Muscle of arm (tissue), 12 donors: Measurements from ENCODE around the gene CRYBB1. TPM values are rescaled to one million over a fixed set of nuclear protein-coding genes. Genes with fewer than 3 reads are reported as not detected.
A peak's percentile ranks its signal among the peaks of the same experiment; 100 is the strongest.
"Not testable (repeated sequence)": the region's sequence is repeated elsewhere in the genome, so short reads cannot be mapped to it uniquely, and the experiment has no call there.

ENCODE experiments used
- DNase-seq: peaks from one replicate; pipeline ENCODE4 v3.0.0-alpha.2; 2013
- polyA plus RNA-seq, 12 donors: library from polyadenylated mRNA; unstranded; fragments of 120-200 nt; gene quantifications; one replicate each; pipeline ENCODE4 v1.2.1, GENCODE V29; 2013; ENCODE audit not compliant: insufficient read length in 12 of 12

CRYBB1 gene
- polyA plus RNA-seq, 12 donors, result 0.71 to 2.2 (median 1.1) TPM; not detected in 2

DNA sequence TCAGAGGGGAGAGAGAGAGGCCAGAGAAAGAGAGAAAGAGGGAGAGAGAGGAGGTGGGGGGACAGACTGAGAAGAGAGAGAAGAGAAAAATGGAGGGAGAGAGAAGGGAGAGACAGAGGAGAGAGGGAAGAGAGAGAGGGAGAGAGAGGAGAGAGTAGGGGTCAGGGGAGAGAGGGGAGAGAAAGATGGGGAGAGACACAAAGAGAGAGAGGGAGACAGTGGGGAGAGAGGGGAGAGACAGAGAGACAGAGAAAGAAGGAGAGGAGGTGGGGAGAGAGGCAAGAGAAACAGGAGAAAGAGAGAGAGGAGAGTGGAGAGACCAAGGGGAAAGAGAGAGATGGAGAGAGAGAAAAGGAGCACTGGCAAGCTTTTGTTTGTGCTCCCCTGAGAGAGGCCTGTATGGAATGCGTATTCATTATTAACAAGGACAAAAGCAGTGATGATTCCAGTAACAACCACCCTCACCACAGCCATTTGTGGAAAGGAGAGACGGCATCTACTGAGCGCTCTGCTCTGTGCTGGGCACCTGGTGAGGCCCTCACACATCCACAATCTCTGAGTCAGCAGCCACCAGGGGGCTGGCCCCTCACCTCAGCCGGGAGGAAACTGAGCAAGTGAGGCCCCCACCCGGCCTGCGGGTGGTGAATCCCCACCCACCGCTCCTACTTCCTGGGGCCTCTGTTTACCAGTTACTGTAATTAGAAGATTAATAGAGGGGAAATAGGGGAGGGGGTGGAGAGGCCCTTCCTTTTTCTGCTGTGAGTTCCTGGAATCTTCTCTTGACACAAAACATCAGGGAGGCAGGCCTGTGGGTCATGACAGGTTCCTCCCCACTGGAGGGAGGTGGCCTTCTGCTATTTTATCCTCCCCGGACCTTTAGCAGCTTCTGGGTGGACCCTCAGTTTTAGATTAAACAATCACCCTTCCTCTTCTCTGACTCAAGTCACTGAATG is 24.9 kb upstream of the CRYBB1 start:
- no peak for DNase-seq

DNA sequence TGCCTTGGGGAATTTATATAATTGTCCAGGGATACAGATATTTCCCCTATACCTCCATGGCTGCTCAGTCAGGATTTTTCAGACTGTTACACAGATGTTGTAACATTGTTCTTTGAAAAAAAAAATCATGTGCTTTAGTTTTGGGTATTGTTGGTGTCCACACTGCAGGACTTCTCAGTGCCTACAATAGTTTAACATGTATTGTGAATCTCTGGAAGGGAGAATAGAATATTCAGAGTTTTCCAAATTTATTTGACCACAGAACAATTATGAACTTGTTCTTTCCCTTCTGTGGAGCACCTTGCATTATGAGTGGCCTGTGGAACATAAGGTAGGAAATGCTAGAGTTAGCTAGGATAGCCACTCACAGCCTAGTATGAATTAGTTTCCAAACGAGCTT is 18.5 kb upstream of the CRYBB1 start:
- DNase-seq, result no peak

DNA sequence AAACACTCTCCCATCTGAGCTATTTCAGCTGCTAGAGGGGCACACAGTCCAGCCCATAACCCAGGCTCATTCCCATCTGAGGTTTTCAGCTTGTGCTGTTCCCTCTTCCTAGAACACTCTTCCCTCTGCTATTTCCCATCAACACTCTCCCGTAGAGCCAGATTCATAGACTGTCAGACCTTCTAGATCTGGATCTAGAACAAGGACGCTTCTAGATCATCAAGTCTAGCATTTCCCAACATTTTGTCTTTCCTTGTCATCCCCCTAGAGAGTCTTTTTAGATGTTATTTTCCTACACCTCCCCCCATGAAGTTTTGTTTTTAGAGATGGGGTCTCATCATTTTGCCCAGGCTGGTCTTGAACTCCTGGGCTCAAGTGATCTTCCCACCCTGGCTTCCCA is 17.3 kb upstream of the CRYBB1 start:
- DNase-seq, result no peak

DNA sequence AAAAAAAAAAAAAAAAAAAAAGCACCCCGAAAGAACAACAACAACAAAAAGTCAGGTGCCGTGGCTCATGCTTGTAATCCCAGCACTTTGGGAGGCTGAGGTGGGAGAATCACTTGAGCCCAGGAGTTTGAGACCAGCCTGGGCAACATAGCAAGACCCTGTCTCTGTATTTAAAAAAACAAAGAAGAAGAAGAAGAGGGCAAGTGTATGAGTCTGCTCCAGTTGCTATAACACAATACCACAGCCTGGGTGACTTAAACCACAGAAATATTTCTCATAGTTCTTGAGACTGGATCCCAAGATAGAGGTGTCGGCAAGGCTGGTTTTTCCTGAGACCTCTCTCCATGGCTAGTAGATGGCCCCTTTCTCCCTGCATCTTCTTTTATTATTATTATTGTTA is 16.4 kb upstream of the CRYBB1 start:
- no peak for DNase-seq

DNA sequence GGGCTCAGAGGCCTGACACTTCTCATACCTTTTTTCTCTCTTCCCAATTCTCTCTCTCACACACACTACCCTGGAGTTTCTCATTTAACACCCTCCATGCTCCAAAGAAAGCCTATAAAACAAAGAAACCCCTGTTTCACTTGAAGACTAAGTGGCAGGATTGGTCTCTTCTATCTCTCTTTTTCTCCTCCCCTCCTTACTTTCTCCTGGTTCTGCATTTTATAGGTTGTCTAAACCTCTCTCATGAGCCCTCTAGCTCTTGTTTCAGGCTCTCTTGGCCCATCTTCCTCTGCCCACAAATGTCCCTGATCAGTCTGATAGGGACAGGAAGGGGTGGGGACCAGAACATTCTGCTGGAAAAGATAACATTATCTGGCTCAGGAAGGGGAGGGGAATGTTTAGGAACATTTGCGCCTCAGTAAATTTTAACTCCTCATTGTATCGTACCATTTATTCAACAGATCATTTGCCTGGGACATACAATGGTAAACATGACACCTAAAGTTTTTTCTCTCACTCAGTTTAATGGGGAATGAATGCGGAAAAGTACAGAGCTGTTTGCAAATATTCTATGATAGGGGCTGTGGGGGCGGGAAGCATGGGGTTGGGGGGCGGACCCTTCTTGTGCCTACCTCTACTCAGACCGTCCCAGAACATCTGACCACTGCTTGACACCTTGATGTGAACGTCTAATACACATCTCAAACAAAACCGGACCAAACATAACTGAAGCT is 14.8 kb upstream of the CRYBB1 start:
- no peak for DNase-seq

DNA sequence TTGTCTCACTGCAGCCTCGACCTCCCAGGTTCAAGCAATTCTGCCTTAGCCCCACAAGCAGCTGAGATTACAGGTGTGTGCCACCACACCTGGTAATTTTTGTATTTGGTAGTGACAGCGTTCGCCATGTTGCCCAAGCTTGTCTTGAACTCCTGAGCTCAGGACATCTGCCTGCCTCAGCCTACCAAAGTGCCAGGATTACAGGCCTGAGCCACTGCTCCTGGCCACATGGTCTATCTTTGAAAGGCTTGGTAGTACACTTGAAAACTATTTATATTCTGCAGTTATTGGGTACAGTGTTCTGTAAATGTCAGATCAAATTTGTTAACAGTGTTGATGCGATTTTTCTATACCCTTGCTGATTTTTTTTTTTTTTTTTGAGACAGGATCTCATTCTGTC is 13.5 kb upstream of the CRYBB1 start:
- no peak for DNase-seq

DNA sequence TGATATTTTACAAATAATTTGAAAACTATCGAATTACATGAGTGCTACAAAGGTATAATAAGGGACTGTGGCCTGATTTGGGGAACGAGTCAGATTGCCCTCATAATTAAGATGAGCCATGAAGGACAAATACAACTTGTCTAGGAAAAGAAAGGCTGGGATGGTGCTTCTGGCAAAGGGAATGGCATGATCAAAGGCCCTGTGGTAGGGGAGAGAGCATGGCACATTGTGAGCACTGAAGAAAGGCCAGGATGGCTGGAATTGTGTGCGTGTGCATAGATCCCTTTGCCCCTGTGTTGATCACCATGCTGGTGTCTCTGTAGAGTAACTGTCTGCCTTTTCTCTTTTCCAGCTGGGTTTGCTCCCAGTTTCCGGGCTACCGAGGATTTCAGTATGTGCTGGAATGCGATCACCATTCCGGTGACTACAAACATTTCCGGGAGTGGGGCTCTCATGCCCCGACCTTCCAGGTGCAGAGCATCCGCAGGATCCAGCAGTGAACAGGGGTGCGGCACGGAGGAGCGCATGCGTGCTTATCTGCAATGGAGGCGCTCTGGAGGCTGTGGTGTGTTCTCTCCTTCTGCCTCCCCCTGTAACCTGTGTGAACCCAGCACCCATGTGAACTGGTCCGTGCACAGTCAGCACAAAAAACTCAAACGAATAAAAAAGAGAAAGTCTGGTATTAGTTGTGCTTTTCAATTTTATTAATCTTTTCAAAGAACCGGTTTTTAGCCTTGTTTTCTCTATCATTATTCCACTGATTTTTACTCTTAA is 12.3 kb upstream of the CRYBB1 start:
- DNase-seq, result no peak

DNA sequence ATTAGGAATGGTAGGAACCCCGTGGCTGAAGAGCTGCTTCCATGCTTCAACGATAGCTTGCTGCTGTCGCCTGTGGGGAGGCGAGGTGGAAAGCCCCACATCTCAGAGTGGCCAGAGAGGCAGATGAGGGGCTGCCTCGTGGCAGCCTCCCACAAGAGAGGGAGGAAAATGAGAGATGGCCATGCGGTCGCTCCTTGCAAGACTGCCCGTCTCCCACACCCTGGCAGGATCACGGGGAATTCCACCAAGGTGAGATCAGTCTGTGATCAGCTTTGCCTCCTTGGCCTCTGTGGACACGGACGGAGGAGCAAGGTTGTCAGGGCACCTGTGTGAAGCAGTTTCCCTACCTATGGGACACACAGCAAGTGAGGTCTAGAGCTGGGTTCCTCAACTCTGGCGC is 7.0 kb upstream of the CRYBB1 start:
- DNase-seq, result no peak

DNA sequence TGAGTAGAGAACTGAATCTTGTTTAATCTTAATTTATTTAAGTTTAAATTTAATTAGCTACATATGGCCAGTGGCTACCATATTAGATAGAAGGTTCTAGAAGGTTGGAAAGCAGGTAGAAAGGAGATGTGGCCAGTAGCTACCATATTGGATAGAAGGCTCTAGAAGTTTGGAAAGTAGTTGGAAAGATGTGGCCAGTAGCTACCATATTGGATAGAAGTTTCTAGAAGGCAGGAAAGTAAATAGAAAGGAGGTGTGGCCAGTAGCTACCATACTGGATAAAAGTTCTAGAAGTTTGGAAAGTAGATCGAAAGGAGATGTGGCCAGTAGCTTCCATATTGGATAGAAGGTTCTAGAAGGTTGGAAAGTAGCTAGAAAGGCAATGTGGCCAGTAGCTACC is 6.2 kb upstream of the CRYBB1 start:
- no peak for DNase-seq

DNA sequence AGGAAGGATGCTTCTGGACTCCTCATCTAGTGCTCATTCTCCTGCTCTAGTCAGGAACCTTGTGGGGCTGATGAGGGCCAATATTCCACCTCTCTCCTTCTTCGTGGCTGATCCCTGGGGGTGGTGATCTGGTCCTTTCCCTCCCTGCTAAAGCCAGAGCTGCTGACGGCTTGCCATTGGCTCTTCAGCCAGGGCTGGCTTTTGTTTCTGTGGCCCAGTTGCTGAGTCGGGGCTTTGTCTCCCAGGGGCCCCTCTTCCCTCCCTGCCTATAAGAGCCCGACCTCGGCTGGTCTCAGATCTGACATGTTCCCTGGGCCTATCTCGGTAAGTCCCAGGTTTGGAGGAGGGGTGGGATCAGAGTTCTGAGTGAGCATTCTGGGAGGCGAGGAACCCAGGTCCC is 3.8 kb upstream of the CRYBB1 start, which contains the start of gene CRYBA4:
Gene CRYBA4 (plus strand): TSS at position 301 of the 400 bp plus-strand sequence. CDS start 634 bp downstream, outside the sequence.
- DNase-seq, result no peak

DNA sequence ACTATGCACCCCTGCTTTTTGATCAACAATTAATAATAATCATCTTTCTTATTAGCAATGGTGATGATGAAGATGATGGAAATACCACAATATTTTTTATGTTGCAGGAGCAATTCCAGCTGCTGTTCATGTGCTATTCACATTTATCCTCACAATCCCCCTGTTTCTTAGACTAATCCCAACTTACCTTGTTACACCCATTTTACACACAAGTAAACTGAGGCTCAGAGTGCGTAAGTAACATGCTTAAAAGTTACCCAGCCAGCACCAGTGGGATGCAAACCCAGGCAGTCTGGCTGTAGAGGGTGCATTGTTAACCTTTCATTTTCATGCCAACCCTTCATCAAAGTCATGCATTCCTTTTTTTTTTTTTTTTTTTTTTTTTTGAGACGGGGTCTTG is 2.4 kb upstream of the CRYBB1 start:
- no peak for DNase-seq

DNA sequence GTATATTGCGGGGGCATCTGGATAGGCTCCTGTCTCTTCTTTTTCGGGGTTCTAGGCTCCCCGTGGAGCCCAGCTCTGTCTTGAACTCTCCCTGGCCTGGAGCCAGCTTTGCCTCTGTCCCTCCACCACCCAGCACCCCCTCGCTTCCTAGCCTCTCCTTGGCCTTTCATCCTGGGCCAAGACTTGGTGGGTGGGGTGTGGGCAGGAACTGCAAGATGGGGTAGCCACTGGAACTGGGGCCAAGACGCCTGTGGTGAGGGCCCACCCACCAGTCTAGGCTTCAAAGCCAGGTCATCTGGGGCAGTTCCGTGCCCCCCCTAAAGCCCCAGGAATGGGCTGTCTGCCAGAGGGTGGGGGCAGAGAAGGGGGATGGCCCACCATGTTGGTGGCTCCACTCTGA is 1.7 kb upstream of the CRYBB1 start:
- no peak for DNase-seq

DNA sequence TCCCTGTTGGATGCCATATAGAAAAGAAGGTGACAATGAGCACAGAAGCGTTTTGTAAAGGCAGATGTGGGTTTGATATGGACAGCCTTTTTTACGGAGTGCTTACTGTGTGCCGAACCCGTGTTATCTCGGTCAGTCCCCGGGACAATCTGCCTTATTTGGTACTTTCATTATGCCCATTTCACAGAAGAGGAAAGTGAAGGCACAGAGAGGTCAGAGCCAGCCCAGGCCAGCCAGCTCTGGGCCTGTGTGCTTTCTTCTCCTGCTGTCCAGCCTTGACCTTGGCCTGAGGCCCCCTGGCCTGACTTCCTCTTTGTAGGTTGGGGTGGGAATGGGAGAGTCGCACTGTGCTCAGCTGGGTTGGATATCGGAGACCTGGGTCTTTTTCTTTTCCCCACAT is 628 bp upstream of the CRYBB1 start:
- DNase-seq, result no peak

DNA sequence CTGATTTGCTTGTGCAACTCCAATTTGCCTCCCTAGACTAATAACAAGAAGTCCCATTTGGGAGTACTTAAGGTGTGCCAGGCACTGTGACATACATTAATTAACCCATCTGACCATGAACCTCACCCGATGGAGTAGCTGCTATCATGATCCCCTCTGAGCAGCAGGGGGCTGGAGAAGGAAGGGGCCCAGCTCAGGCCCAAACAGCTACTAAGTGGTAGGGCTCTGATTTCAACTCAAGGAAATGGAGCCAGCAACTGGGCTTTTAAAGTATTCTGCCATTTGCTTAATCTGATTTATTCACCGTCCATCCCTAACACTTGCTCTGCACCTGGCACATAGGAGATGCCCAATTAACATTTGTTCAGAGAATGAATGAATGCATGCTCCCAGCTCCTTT is 1.2 kb downstream of the CRYBB1 start:
- DNase-seq, result no peak

DNA sequence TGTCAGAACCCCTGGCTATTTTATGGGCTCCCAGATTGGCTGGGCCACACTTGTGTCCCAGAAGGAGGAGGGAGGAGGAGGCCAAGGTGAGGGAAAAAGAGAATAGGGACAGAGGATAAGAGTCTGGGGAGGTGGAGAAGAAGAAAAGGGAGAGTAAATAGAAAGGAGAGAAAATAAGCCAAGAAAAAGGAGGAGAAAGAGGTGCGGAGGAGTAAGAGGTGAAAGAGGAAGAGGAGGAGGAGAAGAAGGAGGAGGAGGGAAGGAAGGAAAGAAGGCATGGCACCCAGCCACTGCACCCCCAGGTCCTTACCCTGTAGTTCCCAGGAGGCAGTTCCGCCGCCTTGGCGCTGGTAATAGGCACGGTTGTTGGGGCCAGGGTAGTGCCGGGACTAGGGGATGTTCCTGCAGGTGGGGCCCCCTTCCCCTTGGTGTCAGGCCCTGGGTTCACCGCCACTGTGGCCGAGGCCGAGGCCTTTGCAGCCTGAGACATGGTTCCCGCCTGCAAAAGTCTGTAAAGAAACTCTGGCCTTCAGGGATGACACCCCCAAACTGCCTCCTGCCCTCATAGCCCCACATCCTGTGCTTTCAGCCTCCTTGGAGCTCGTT is 1.9 kb downstream of the CRYBB1 start:
- no peak for DNase-seq

DNA sequence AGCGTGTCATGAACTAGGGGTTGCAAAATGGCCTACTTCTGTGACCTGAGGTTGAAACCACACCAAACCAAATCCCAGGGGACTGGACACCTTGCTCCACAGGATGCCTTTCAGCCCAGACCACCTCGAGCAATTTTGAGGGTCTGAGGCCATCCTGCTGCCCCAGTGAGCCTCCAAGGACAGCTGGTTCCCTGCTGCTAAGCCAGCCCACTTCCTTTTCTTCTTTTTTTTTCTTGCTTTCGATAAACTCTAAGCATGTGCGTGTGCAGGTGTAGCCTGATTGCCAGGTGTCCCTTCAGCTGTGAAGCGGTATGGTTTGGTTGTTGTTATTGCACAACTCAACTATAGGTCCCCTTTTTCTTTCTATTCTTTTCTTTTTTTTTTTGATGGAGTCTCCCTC is 2.7 kb downstream of the CRYBB1 start:
- DNase-seq, result no peak

DNA sequence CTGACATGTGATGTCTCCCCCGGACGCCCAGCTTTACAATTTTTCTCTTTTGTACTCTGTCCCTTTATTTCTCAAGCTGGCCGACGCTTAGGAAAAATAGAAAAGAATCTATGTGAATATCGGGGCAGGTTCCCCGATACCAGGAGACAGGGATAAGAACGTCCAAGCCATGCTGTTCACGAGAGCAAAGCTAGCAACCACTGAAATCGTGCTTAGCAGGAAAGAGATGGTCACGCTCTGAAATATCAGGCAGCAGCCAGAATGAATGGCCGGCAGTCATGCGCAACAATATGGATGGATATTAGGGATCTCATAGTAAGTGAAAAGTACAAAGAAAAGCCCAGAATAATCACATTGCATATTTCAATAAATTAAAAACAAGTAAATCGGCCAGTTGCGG is 3.5 kb downstream of the CRYBB1 start:
- DNase-seq, result no peak

DNA sequence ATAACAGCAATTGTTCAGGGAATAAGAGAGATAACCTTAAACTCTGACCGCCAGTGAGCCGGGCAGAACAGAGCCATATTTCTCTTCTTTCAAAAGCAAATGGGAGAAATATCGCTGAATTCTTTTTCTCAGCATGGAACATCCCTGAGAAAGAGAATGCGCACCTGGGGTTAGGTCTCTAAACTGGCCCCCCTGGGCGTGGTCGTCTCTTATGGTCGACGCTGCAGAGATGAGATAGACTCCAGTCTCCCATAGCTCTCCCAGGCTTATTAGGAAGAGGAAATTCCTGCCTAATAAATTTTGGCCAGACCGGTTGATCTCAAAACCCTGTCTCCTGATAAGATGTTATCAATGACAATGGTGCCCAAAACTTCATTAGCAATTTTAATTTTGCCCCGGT is 4.1 kb downstream of the CRYBB1 start:
- not testable (repeated sequence) for DNase-seq

DNA sequence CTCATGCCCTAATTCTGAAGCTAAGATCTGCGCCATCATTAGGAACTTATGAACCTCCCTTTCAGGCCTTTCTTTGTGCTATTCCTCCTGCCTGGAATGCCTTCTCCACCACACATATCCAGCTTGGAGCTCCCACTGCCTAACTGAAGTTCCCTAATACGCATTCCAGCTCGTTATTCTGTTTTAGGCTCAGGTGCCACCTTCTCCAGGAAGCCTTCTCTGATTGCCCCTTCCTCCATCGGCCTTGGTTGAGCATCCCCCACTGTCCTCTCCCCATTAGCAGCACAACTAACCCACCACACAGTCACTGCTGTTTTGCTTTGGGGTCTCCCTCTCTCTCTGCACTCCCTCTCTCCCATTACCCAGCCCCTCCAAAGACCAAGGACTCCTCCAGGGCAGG is 5.2 kb downstream of the CRYBB1 start:
- no peak for DNase-seq

DNA sequence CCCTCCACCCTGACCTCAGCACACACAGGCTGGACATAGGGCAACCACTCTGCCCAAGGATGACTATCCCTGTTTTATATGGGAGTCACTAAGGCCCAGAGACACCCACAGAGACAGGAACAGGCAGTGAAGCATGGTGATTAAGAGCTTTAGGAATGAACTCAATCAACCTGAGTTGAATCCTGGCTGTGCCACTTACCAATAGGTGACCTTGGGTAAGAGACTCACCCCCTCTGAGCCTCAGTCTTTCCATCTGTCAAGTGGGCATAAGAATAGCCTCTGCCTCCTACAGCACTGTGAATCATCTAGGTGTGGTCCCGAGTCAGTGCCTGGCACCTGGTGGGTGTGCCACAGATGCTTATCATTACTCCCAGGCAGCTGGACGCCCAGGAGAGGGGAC is 6.8 kb downstream of the CRYBB1 start:
- no peak for DNase-seq

DNA sequence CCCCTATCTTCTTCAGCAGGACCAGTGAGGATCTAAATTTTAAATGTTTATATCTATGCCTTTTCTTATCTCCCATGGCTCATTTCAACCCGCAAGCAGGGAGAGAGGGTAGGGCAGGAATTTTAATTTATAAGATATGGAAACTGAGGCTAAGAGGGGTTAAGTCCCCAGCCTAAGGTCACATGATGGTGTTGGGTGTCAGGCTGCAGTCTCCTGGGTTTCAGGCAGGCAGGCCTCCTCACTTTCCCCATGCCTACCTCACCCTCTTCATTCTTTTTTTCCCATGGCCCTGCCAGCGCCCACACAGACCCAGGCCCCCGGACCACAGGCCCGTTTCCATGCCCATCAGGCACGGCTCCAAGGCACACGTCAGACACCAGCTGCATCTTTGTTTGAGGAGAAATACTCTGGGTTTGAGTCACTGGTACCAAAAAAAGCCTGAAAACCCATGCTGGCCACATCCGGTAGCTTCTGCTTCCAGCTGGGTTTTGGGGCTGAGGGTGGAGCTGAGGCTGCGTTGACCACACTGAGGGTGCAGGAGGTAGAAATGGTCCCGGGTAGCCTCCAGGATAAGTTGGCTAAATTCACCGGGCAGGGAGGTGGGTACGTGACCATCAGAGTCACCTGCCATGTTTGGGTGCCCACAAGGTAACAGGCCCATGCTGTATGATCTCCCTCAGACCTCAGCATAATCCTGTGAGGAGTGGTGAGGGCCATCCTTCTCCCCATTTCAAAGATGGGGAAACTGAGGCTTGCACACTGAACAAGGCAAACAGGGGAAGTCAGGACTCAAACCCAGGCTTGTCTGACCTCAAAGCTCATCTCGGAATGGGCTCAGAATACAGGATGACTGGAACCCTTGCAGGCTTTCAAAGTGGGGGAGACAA is 7.5 kb downstream of the CRYBB1 start:
- DNase-seq, result peak; percentile 25
